SK-N-MC (cell line): Measurements from ENCODE around the gene GLI3.

Experiments used
- EZH2 ChIP-seq: fragments of 200-600 bp; sonication (generic); IDR thresholded peaks from one replicate; pipeline ENCODE4 v1.6.1; 2017; ENCODE audit warnings: antibody characterized with exemption
- POLR2AphosphoS5 ChIP-seq: IDR thresholded peaks from 2 replicates; pipeline ENCODE4 v1.6.1; 2012; ENCODE audit warnings: mild to moderate bottlenecking, low read depth, low read length, borderline replicate concordance

DNA sequence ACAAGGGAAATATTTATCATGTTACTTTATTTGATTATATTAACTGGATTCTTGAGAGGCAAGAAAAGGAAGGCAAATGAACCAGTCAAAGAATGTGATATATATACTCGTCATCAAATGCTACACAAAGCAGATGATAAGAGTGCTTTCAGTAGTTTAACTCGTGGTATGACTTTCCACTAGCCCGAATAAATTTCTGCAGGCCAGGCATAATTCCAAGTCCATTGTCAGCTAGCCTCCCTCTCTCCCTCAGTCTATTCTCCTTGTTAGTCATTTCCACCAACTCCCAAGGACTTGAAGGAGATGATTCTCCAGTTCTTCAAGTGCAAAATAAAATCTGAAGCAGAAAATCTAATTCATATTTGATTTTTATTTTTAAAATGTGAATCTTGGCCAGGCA is 190.5 kb downstream of the GLI3 start:
- TF ChIP-seq EZH2 (no peak), POLR2AphosphoS5 (no peak)
